Measurements from ENCODE around the gene NDUFA11. TPM values are rescaled to one million over a fixed set of nuclear protein-coding genes. Genes with fewer than 3 reads are reported as not detected.

NDUFA11 gene
- total and polyA plus RNA-seq, 3 experiments from 2014 or later = 216 to 399 (median 232) TPM

DNA sequence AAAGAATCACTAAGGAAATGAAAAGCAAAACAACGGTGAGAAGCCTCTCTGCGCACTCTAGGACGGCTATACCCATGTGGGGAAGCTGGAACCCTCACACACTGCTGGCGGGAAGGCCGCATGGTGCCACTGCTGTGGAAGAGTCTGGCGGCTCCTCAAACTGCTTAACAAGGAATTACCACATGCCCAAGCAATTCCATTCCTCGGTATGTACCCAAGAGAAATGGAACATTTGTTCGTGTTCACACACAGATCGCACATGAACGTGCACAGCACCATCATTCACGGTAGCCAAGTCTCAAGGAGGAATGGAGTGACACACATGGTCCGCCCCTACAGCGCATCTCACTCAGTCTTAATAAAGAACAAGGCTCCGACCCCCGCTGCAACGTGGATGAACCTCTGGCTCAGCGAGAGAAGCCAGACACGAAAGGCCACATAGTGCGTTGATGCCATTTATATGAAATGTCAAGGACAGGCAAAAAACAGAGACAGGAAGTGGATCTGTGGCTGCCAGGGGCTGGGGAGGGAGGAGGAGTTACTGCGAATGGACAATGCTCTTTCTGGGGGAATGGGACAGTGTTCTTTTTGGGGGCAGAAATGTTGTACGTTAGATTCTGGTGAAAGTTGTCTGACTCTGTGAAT, 18.0 kb upstream of the NDUFA11 start:
- Histone ChIP-seq H3K36me3 (ENCODE audit: insufficient read depth, low read length) (peaks cover 76% of the 10 kb centered on the region), H3K9me3 (ENCODE audit: low read length) (no peaks in the 10 kb centered on the region), H3K27me3 (ENCODE audit: insufficient read depth, low read length, poor library complexity, severe bottlenecking) (no peaks in the 10 kb centered on the region), H3K4me1 (ENCODE audit: insufficient read depth, low read length) (no peaks in the 10 kb centered on the region), H3K4me3 (ENCODE audit: low read length) (no peak overlapping the region), H3K27ac (ENCODE audit: low read depth, low read length) (no peak overlapping the region)
- POLR2A ChIA-PET = interaction anchor here (0.5 kb wide), 1 partner anchor 30 kb away, joined by 3 read pairs; no protein-coding TSS in a partner anchor
- CTCF ChIA-PET = no interaction called here
- Mint-ChIP-seq H3K4me3 (no peak overlapping the region), H3K27me3 (no peaks in the 10 kb centered on the region), H3K9me3 (no peaks in the 10 kb centered on the region), H3K27ac (no peak overlapping the region), H3K4me1 (no peaks in the 10 kb centered on the region), H3K36me3 (peaks cover 0 to 92% (median 9%) of the 10 kb centered on the region in 3 donors)
- DNase-seq = no peak

DNA sequence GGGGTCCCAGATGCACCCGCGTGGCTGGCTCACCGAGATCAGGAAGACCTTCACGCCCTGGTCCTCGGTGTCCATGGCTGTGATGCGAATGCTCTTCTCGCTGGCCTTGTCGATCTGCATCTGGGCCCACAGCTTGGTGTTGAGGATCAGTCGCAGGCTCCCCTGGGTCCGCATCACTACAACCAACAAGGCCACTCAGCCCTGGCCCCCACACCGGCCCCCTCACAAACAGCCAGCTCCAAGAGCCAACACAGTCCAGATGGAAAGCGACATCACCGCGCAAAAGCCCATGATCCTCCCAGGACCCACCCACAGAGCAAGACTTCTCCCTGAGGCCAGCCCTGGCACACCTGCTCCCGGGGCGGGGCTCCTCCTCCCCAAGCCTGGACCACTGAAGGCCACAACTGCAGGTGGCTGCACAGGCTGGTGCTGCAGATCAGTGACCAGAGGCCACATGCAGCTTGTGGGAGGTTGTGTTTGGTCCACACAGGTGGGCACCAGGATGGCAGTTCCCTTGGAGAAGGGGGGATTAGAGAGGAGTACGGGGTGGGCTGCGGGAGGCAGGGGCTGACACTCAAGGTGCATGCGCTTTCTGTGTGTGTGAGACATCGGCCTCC, 15.0 kb upstream of the NDUFA11 start:
- Histone ChIP-seq H3K36me3 (ENCODE audit: insufficient read depth, low read length) (peaks cover 50% of the 10 kb centered on the region), H3K9me3 (ENCODE audit: low read length) (no peaks in the 10 kb centered on the region), H3K27me3 (ENCODE audit: insufficient read depth, low read length, poor library complexity, severe bottlenecking) (no peaks in the 10 kb centered on the region), H3K27ac (ENCODE audit: low read depth, low read length) (no peak overlapping the region), H3K4me3 (ENCODE audit: low read length) (no peak overlapping the region), H3K4me1 (ENCODE audit: insufficient read depth, low read length) (no peaks in the 10 kb centered on the region)
- no peaks in the 10 kb centered on the region for H3K27me3 Mint-ChIP-seq
- no peak overlapping the region for H3K4me3 Mint-ChIP-seq
- H3K9me3 Mint-ChIP-seq = no peaks in the 10 kb centered on the region
- no peak for DNase-seq
- ChIA-PET POLR2A (no interaction called here), CTCF (no interaction called here)
- no peaks in the 10 kb centered on the region for H3K4me1 Mint-ChIP-seq
- peaks cover 0 to 82% (median 5%) of the 10 kb centered on the region in 3 donors for H3K36me3 Mint-ChIP-seq
- H3K27ac Mint-ChIP-seq = peak overlapping the region in 1 of 8 donors; percentile 83

DNA sequence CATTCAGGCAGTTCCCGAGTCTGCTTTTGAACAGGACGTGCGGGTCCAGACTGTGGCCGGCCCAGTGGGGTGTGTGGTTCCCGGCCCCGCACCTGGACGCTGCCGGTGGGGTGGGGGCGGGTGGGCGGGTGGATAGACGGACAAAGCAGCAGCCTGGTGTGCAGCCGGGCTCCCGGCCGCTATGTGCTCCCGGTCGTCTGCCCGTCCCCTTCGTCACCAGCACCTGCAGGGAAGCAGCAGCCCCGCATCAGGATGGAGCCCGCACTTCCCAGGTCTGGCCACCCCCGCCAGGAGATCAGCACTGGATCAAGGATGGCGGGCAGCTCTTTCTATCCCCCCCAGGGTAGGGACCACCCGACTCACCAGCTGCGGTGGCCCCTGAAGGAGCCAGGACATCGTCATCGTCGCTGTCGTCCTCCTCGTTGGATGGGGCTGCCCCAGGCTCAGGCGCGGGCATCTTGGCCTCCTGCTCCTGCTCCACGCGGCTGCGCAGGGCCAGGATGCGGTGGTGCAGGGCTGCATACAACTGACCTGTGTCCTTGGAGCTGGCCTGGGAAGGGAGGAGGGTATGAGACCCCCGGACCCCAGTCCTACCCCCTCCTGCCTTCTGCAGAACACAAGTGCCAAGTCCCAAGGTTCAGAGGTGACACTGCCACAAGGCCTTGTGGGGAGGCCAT, 14.0 kb upstream of the NDUFA11 start:
- CTCF ChIA-PET = no interaction called here
- Histone ChIP-seq H3K4me3 (ENCODE audit: low read length) (no peak overlapping the region), H3K27me3 (ENCODE audit: insufficient read depth, low read length, poor library complexity, severe bottlenecking) (no peaks in the 10 kb centered on the region), H3K36me3 (ENCODE audit: insufficient read depth, low read length) (peaks cover 40% of the 10 kb centered on the region), H3K27ac (ENCODE audit: low read depth, low read length) (no peak overlapping the region), H3K9me3 (ENCODE audit: low read length) (no peaks in the 10 kb centered on the region), H3K4me1 (ENCODE audit: insufficient read depth, low read length) (no peaks in the 10 kb centered on the region)
- H3K27me3 Mint-ChIP-seq = no peaks in the 10 kb centered on the region
- DNase-seq = no peak
- peaks cover 0 to 75% (median 3%) of the 10 kb centered on the region in 3 donors for H3K36me3 Mint-ChIP-seq
- no peaks in the 10 kb centered on the region for H3K4me1 Mint-ChIP-seq
- POLR2A ChIA-PET = no interaction called here
- H3K4me3 Mint-ChIP-seq = no peak overlapping the region
- H3K9me3 Mint-ChIP-seq = no peaks in the 10 kb centered on the region
- no peak overlapping the region for H3K27ac Mint-ChIP-seq

DNA sequence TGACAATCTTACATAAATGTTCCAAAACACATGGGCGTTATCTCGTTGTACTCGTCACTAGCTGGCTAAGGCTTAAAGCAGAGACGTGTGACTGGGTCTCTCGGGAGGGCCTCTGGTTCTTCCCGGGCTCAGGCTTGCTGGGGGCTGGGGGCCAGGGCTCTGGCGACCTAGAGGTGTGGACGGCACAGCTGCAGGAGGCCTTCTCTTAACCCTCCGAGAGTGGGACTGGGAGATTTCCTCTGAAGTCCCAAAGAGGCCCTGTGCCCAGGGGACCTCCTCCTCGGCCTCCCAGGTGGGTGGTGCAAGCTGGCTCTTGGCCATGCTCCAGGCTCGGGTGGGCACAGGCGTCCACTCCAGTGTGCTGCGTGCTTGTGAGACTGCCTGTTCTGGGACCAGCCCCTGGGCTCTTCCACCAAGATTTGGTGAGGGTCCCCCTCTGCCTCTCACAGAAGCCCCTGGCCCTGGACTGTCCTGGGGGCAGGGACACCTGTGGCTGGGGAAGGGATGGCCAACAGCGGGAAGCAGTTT, 12.7 kb upstream of the NDUFA11 start:
- no peaks in the 10 kb centered on the region for H3K9me3 ChIP-seq (ENCODE audit: low read length)
- no peak overlapping the region for H3K4me3 ChIP-seq (ENCODE audit: low read length)
- Mint-ChIP-seq H3K4me1 (no peaks in the 10 kb centered on the region), H3K36me3 (peaks cover 0 to 63% (median 0%) of the 10 kb centered on the region in 3 donors), H3K9me3 (no peaks in the 10 kb centered on the region), H3K4me3 (peak overlapping the region in 1 of 7 donors; percentile 40), H3K27me3 (no peaks in the 10 kb centered on the region), H3K27ac (no peak overlapping the region)
- DNase-seq = no peak
- POLR2A ChIA-PET = no interaction called here
- CTCF ChIA-PET = interaction anchor here (0.7 kb wide), 1 partner anchor 52 kb away, joined by 3 read pairs; no protein-coding TSS in a partner anchor
- no peaks in the 10 kb centered on the region for H3K27me3 ChIP-seq (ENCODE audit: insufficient read depth, low read length, poor library complexity, severe bottlenecking)
- no peak overlapping the region for H3K27ac ChIP-seq (ENCODE audit: low read depth, low read length)
- peaks cover 28% of the 10 kb centered on the region for H3K36me3 ChIP-seq (ENCODE audit: insufficient read depth, low read length)
- no peaks in the 10 kb centered on the region for H3K4me1 ChIP-seq (ENCODE audit: insufficient read depth, low read length)

DNA sequence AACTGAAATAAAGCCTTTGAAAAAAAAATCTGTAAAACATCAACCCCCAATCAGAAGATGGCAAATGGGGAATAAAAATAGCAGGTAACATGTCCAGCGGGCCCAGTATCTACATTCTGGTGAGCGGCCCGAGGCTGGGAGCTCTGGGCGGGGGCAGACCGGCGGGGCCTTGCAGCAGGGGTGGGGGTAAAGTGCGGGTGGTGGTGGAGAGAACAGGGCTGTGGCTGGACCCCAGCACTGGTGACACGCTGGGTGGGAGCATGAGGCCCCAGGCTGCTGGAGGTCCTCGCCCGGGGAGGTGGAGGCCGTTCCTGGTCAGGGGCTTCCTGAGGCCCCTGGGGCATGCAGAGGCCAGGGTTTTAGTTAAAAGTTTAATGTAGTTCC, 12.2 kb upstream of the NDUFA11 start:
- no peak overlapping the region for H3K4me3 Mint-ChIP-seq
- no peak overlapping the region for H3K27ac Mint-ChIP-seq

DNA sequence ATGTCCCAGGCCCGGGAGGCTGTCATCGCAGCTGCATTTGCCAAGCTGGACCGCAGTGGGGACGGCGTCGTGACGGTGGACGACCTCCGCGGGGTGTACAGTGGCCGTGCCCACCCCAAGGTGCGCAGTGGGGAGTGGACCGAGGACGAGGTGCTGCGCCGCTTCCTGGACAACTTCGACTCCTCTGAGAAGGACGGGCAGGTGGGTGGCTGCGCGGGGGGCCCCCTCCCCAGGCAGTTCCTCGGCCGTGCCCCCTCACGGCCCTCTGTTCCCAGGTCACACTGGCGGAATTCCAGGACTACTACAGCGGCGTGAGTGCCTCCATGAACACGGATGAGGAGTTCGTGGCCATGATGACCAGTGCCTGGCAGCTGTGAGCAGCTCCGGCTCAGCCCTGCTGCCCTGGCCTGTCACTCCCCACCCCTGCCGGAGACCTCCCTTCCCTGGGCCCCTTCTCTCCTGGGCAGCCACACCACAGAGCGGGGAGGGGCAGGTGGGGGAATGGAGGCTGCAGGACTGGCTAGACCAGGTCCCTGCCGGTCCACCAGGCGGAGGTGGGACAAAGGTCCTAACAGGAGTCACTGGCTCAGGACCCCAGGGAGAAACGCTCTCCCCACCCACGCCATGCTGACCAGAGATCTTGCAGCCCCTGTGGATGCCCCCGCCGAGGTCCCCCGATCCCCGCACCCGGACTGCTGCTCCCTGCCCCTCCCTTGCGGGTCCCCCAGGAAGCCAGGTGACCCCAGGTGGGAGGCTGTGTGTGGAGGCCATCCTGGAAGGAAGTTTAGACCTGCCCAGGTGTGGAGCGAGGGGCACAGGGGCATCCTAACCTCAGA, 11.6 kb upstream of the NDUFA11 start:
- Mint-ChIP-seq H3K27me3 (no peaks in the 10 kb centered on the region), H3K4me1 (no peaks in the 10 kb centered on the region), H3K4me3 (no peak overlapping the region), H3K9me3 (no peaks in the 10 kb centered on the region), H3K27ac (no peak overlapping the region), H3K36me3 (peaks cover 0 to 62% (median 0%) of the 10 kb centered on the region in 3 donors)
- H3K27ac ChIP-seq (ENCODE audit: low read depth, low read length) = no peak overlapping the region
- H3K4me1 ChIP-seq (ENCODE audit: insufficient read depth, low read length) = no peaks in the 10 kb centered on the region
- ChIA-PET CTCF (interaction anchor here (0.7 kb wide), 1 partner anchor 53 kb away, joined by 3 read pairs; no protein-coding TSS in a partner anchor), POLR2A (no interaction called here)
- no peak overlapping the region for H3K4me3 ChIP-seq (ENCODE audit: low read length)
- H3K36me3 ChIP-seq (ENCODE audit: insufficient read depth, low read length) = peaks cover 25% of the 10 kb centered on the region
- no peaks in the 10 kb centered on the region for H3K27me3 ChIP-seq (ENCODE audit: insufficient read depth, low read length, poor library complexity, severe bottlenecking)
- no peaks in the 10 kb centered on the region for H3K9me3 ChIP-seq (ENCODE audit: low read length)
- no peak for DNase-seq

More for the DNA sequence above, 12.2 kb upstream of the NDUFA11 start:
- H3K36me3 ChIP-seq (ENCODE audit: insufficient read depth, low read length) = peaks cover 27% of the 10 kb centered on the region
- H3K9me3 ChIP-seq (ENCODE audit: low read length) = no peaks in the 10 kb centered on the region
- no peaks in the 10 kb centered on the region for H3K27me3 Mint-ChIP-seq
- no peak overlapping the region for H3K27ac ChIP-seq (ENCODE audit: low read depth, low read length)
- ChIA-PET CTCF (interaction anchor here (0.7 kb wide), 1 partner anchor 52 kb away, joined by 3 read pairs; no protein-coding TSS in a partner anchor), POLR2A (no interaction called here)
- no peaks in the 10 kb centered on the region for H3K9me3 Mint-ChIP-seq
- peaks cover 0 to 62% (median 0%) of the 10 kb centered on the region in 3 donors for H3K36me3 Mint-ChIP-seq
- H3K4me3 ChIP-seq (ENCODE audit: low read length) = no peak overlapping the region
- no peaks in the 10 kb centered on the region for H3K4me1 Mint-ChIP-seq
- H3K27me3 ChIP-seq (ENCODE audit: insufficient read depth, low read length, poor library complexity, severe bottlenecking) = no peaks in the 10 kb centered on the region
- DNase-seq = no peak
- H3K4me1 ChIP-seq (ENCODE audit: insufficient read depth, low read length) = no peaks in the 10 kb centered on the region

DNA sequence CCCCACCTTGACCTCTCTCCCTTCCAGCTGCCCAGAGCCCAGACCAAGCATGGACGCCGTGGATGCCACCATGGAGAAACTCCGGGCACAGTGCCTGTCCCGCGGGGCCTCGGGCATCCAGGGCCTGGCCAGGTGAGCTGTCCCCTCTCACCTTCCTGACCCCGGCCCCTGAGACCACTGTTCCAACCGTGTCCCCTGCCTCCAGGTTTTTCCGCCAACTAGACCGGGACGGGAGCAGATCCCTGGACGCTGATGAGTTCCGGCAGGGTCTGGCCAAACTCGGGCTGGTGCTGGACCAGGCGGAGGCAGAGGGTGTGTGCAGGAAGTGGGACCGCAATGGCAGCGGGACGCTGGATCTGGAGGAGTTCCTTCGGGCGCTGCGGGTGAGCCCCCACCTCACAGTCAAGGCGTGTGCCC, 10.8 kb upstream of the NDUFA11 start:
- POLR2A ChIA-PET = no interaction called here
- peaks cover 0 to 64% (median 0%) of the 10 kb centered on the region in 3 donors for H3K36me3 Mint-ChIP-seq
- Histone ChIP-seq H3K4me3 (ENCODE audit: low read length) (no peak overlapping the region), H3K9me3 (ENCODE audit: low read length) (no peaks in the 10 kb centered on the region), H3K27me3 (ENCODE audit: insufficient read depth, low read length, poor library complexity, severe bottlenecking) (no peaks in the 10 kb centered on the region), H3K27ac (ENCODE audit: low read depth, low read length) (no peak overlapping the region), H3K36me3 (ENCODE audit: insufficient read depth, low read length) (peaks cover 21% of the 10 kb centered on the region), H3K4me1 (ENCODE audit: insufficient read depth, low read length) (no peaks in the 10 kb centered on the region)
- CTCF ChIA-PET = no interaction called here
- no peak for DNase-seq
- H3K27me3 Mint-ChIP-seq = no peaks in the 10 kb centered on the region
- H3K9me3 Mint-ChIP-seq = no peaks in the 10 kb centered on the region
- no peaks in the 10 kb centered on the region for H3K4me1 Mint-ChIP-seq
- H3K27ac Mint-ChIP-seq = no peak overlapping the region
- H3K4me3 Mint-ChIP-seq = no peak overlapping the region

All from CD8-positive, alpha-beta memory T cell (primary cell).